Mesenchymal stem cell (in vitro differentiated cells and primary cell): ENCODE measurements around the gene RALGPS1.

Experiments
- DNase-seq: peaks from one replicate; pipeline ENCODE4 v3.0.0-alpha.2; 2013
- H2AFZ ChIP-seq: one replicate; pipeline ENCODE4 v1.6.1; 2013; ENCODE audit warnings: low read depth, mild to moderate bottlenecking, control low read depth, inconsistent platforms, low read length, moderate library complexity
- H2AK5ac ChIP-seq: 2 replicates; pipeline ENCODE4 v1.6.1; 2013; ENCODE audit warnings: low read length, moderate library complexity, mild to moderate bottlenecking, inconsistent platforms; ENCODE audit not compliant: severe bottlenecking
- H2BK120ac ChIP-seq: one replicate; pipeline ENCODE4 v1.6.1; 2013; ENCODE audit warnings: low read depth, mild to moderate bottlenecking, inconsistent platforms, low read length, moderate library complexity
- H2BK12ac ChIP-seq, 2 experiments: one replicate each; pipeline ENCODE4 v1.6.1; 2013; ENCODE audit warnings: inconsistent platforms in 2 of 2, low read length in 2 of 2, mild to moderate bottlenecking in 2 of 2, moderate library complexity in 2 of 2, control low read depth in 1 of 2
- H2BK15ac ChIP-seq: one replicate; pipeline ENCODE4 v1.6.1; 2013; ENCODE audit warnings: mild to moderate bottlenecking, low read depth, inconsistent platforms; ENCODE audit not compliant: poor library complexity, severe bottlenecking
- H2BK5ac ChIP-seq: 2 replicates; pipeline ENCODE4 v1.6.1; 2013; ENCODE audit warnings: low read depth, mild to moderate bottlenecking, low read length, control low read depth, inconsistent platforms; ENCODE audit not compliant: poor library complexity, severe bottlenecking
- H3K14ac ChIP-seq, 2 experiments: one replicate each; pipeline ENCODE4 v1.6.1; 2013; ENCODE audit warnings: inconsistent platforms in 2 of 2, low read length in 2 of 2, control low read depth in 1 of 2, mild to moderate bottlenecking in 1 of 2, moderate library complexity in 1 of 2
- H3K18ac ChIP-seq, 2 experiments: one replicate each; pipeline ENCODE4 v1.6.1; 2013; ENCODE audit warnings: inconsistent platforms in 2 of 2, low read length in 2 of 2, control low read depth in 1 of 2, low read depth in 1 of 2, mild to moderate bottlenecking in 1 of 2
- H3K23ac ChIP-seq, 2 experiments: one replicate each; pipeline ENCODE4 v1.6.1; 2013; ENCODE audit warnings: inconsistent platforms in 2 of 2, low read length in 2 of 2, mild to moderate bottlenecking in 2 of 2, moderate library complexity in 2 of 2, control low read depth in 1 of 2
- H3K27ac ChIP-seq: 2 replicates; pipeline ENCODE4 v1.5.1; 2013; ENCODE audit warnings: mild to moderate bottlenecking, moderate library complexity, low read length, control low read depth, inconsistent platforms; ENCODE audit not compliant: poor library complexity, severe bottlenecking
- H3K27me3 ChIP-seq, 2 experiments: 2 replicates each; pipeline versions ENCODE4 v1.6.1 to v1.7.0; 2013; ENCODE audit warnings: low read length in 2 of 2, mild to moderate bottlenecking in 2 of 2, moderate library complexity in 2 of 2, control low read depth in 1 of 2, inconsistent platforms in 1 of 2; ENCODE audit not compliant: control insufficient read depth in 1 of 2, insufficient read depth in 1 of 2
- H3K36me3 ChIP-seq, 2 experiments: 2 replicates each; pipeline versions ENCODE4 v1.6.1 to v1.7.0; 2013; ENCODE audit warnings: low read length in 2 of 2, control low read depth in 1 of 2, inconsistent platforms in 1 of 2, low read depth in 1 of 2, mild to moderate bottlenecking in 1 of 2; ENCODE audit not compliant: insufficient read depth in 2 of 2, control insufficient read depth in 1 of 2
- H3K4ac ChIP-seq, 2 experiments: one replicate each; pipeline ENCODE4 v1.6.1; 2013; ENCODE audit warnings: inconsistent platforms in 2 of 2, low read length in 2 of 2, mild to moderate bottlenecking in 2 of 2, moderate library complexity in 2 of 2, control low read depth in 1 of 2, low read depth in 1 of 2
- H3K4me1 ChIP-seq: 2 replicates; pipeline ENCODE4 v1.6.1; 2013; ENCODE audit warnings: low read depth, low read length, control low read depth; ENCODE audit not compliant: control insufficient read depth, insufficient read depth
- H3K4me2 ChIP-seq: 2 replicates; pipeline ENCODE4 v1.6.1; 2013; ENCODE audit warnings: low read length, mild to moderate bottlenecking, inconsistent platforms; ENCODE audit not compliant: poor library complexity, severe bottlenecking
- H3K4me3 ChIP-seq, 2 experiments: 2 replicates each; pipeline versions ENCODE4 v1.5.1 to v1.7.0; 2013; ENCODE audit warnings: low read length in 2 of 2, mild to moderate bottlenecking in 2 of 2, control low read depth in 1 of 2, low read depth in 1 of 2; ENCODE audit not compliant: insufficient read depth in 1 of 2
- H3K79me1 ChIP-seq: replicated peaks from 2 replicates; pipeline ENCODE4 v1.6.1; 2013; ENCODE audit warnings: mild to moderate bottlenecking, control low read depth, low read length, inconsistent platforms; ENCODE audit not compliant: poor library complexity, severe bottlenecking
- H3K9ac ChIP-seq: 2 replicates; pipeline ENCODE4 v1.7.0; 2013; ENCODE audit warnings: mild to moderate bottlenecking, low read length, moderate library complexity
- H3K9me3 ChIP-seq: 2 replicates; pipeline ENCODE4 v1.7.0; 2013; ENCODE audit warnings: mild to moderate bottlenecking, low read length; ENCODE audit not compliant: control insufficient read depth
- H4K8ac ChIP-seq: one replicate; pipeline ENCODE4 v1.6.1; 2013; ENCODE audit warnings: inconsistent platforms, mild to moderate bottlenecking, low read length, moderate library complexity
- H4K91ac ChIP-seq: one replicate; pipeline ENCODE4 v1.6.1; 2013; ENCODE audit warnings: mild to moderate bottlenecking, low read length, inconsistent platforms
- WGBS: methylation state at CpG from one replicate; pipeline ENCODE4 v1.1.7; 2013; ENCODE audit warnings: mixed read lengths; 5-methylcytosine and 5-hydroxymethylcytosine counted together

RALGPS1 gene

GRCh38 chr9:127258606-127259471, 344.3 kb downstream of the RALGPS1 start:
- Histone ChIP-seq H3K23ac (no peak overlapping the region), H2BK12ac (no peak overlapping the region), H2BK5ac (no peak overlapping the region), H2BK120ac (no peak overlapping the region), H2BK15ac (no peak overlapping the region), H3K4me1 (no peaks in the 10 kb centered on the region), H3K9me3 (no peaks in the 10 kb centered on the region), H3K27me3 (peaks cover 0 to 48% of the 10 kb centered on the region in 2 experiments), H3K9ac (no peak overlapping the region), H3K36me3 (no peaks in the 10 kb centered on the region), H3K18ac (no peak overlapping the region), H3K4me2 (no peak overlapping the region), H3K79me1 (peaks cover 1% of the 10 kb centered on the region), H3K4ac (no peak overlapping the region), H2AK5ac (no peak overlapping the region), H4K8ac (no peak overlapping the region), H3K4me3 (no peak overlapping the region), H2AFZ (no peak overlapping the region), H3K14ac (no peak overlapping the region), H4K91ac (no peak overlapping the region), H3K27ac (no peak overlapping the region)
- WGBS: 73% methylated on average over 7 of the region's 7 CpGs
- DNase-seq: no peak

GRCh38 chr9:127262602-127263001, 348.0 kb downstream of the RALGPS1 start:
- Histone ChIP-seq H3K9ac (no peak overlapping the region), H3K27ac (no peak overlapping the region), H3K14ac (no peak overlapping the region), H4K8ac (no peak overlapping the region), H2BK5ac (no peak overlapping the region), H3K36me3 (no peaks in the 10 kb centered on the region), H3K9me3 (no peaks in the 10 kb centered on the region), H2BK15ac (no peak overlapping the region), H3K23ac (no peak overlapping the region), H3K18ac (no peak overlapping the region), H3K4me3 (no peak overlapping the region), H2AFZ (no peak overlapping the region), H2BK120ac (no peak overlapping the region), H2AK5ac (no peak overlapping the region), H3K27me3 (peaks cover 0 to 39% of the 10 kb centered on the region in 2 experiments), H2BK12ac (no peak overlapping the region), H3K79me1 (peaks cover 1% of the 10 kb centered on the region), H4K91ac (no peak overlapping the region), H3K4me2 (no peak overlapping the region), H3K4me1 (no peaks in the 10 kb centered on the region), H3K4ac (no peak overlapping the region)
- DNase-seq: no peak

GRCh38 chr9:127263237-127263636, 348.7 kb downstream of the RALGPS1 start:
- no peaks in the 10 kb centered on the region for H3K4me1 ChIP-seq
- no peak for DNase-seq

GRCh38 chr9:127263664-127264063, 349.1 kb downstream of the RALGPS1 start:
- DNase-seq: no peak
- Histone ChIP-seq H3K23ac (no peak overlapping the region), H3K14ac (no peak overlapping the region), H2BK5ac (no peak overlapping the region), H2BK15ac (no peak overlapping the region), H3K36me3 (no peaks in the 10 kb centered on the region), H3K4ac (no peak overlapping the region), H4K8ac (no peak overlapping the region), H2AK5ac (no peak overlapping the region), H3K9ac (no peak overlapping the region), H3K18ac (no peak overlapping the region), H3K79me1 (peaks cover 1% of the 10 kb centered on the region), H4K91ac (no peak overlapping the region), H3K9me3 (no peaks in the 10 kb centered on the region), H2BK12ac (no peak overlapping the region), H2BK120ac (no peak overlapping the region), H3K27ac (no peak overlapping the region), H3K27me3 (peaks cover 0 to 43% of the 10 kb centered on the region in 2 experiments), H2AFZ (no peak overlapping the region), H3K4me1 (no peaks in the 10 kb centered on the region), H3K4me3 (no peak overlapping the region), H3K4me2 (no peak overlapping the region)

More at GRCh38 chr9:127263237-127263636, 348.7 kb downstream of the RALGPS1 start:
- H3K9me3 ChIP-seq: no peaks in the 10 kb centered on the region
- no peak overlapping the region for H2AFZ ChIP-seq
- H3K79me1 ChIP-seq: peaks cover 1% of the 10 kb centered on the region
- H3K9ac ChIP-seq: no peak overlapping the region
- H2BK15ac ChIP-seq: no peak overlapping the region
- H3K4me2 ChIP-seq: no peak overlapping the region
- no peak overlapping the region for H4K8ac ChIP-seq
- H3K4ac ChIP-seq: no peak overlapping the region
- no peak overlapping the region for H2BK12ac ChIP-seq
- 95% methylated on average over 9 of the region's 9 CpGs for WGBS
- H2AK5ac ChIP-seq: no peak overlapping the region
- no peaks in the 10 kb centered on the region for H3K36me3 ChIP-seq
- H3K18ac ChIP-seq: no peak overlapping the region
- H3K23ac ChIP-seq: no peak overlapping the region
- H3K27me3 ChIP-seq: peaks cover 0 to 41% of the 10 kb centered on the region in 2 experiments
- no peak overlapping the region for H3K14ac ChIP-seq
- no peak overlapping the region for H2BK120ac ChIP-seq
- no peak overlapping the region for H3K4me3 ChIP-seq
- H4K91ac ChIP-seq: no peak overlapping the region
- no peak overlapping the region for H3K27ac ChIP-seq
- H2BK5ac ChIP-seq: no peak overlapping the region
